HCT116 (cell line): Measurements from ENCODE around the gene PDHB. TPM values are rescaled to one million over a fixed set of nuclear protein-coding genes. Genes with fewer than 3 reads are reported as not detected.

ENCODE experiments used
- ATAC-seq: fragments of 200-7000 bp; cut with Tn5 transposase; 2 replicates; pipeline ENCODE4 v1.9.1; 2020; ENCODE audit warnings: mild to moderate bottlenecking, moderate library complexity
- BruUV-seq: library from RNA; stranded (reverse); fragments of 400-500 nt; replicated peaks from 2 replicates; lab custom pipeline; 2021; lab: Mats Ljungman, UMichigan
- CTCF ChIA-PET: fragments of 300-600 bp; sonication (Branson Sonifier 250); formaldehyde crosslinking; loops from one replicate; lab custom pipeline; 2021; ENCODE audit warnings: antibody characterized with exemption; lab: Charles Lee
- POLR2A ChIA-PET: fragments of 300-600, 350-600 bp; sonication (Branson Sonifier 250); formaldehyde crosslinking; loops from one replicate; lab custom pipeline; 2021; ENCODE audit warnings: antibody characterized with exemption; lab: Charles Lee
- RAD21 ChIA-PET, 2 experiments: fragments of 300-600 bp; sonication (Branson Sonifier 250); formaldehyde crosslinking; loops; one replicate each; lab custom pipeline; 2023; ENCODE audit warnings: low total read pairs in 2 of 2; ENCODE audit not compliant: uncharacterized antibody in 2 of 2, unreplicated experiment in 2 of 2, low non-redundant PET in 1 of 2; lab: Charles Lee
- DNase-seq: peaks from one replicate; pipeline ENCODE4 v3.0.0-alpha.2; 2010; ENCODE audit warnings: low read depth, low spot score
- H2AFZ ChIP-seq: fragments of 200-600 bp; shearing (Covaris generic), sonication (generic); 2 replicates; pipeline ENCODE4 v1.6.1; 2017; ENCODE audit warnings: low read depth, mixed run types, mixed read lengths, antibody characterized with exemption, low read length; ENCODE audit not compliant: poor library complexity, severe bottlenecking
- H3K27ac ChIP-seq: 2 replicates; pipeline ENCODE4 v1.5.1; 2012; ENCODE audit warnings: low read depth, low read length
- H3K27me3 ChIP-seq: fragments of 200-600 bp; sonication (generic); 2 replicates; pipeline ENCODE4 v1.6.1; 2016; ENCODE audit warnings: mixed run types, low read length, mixed read lengths; ENCODE audit not compliant: insufficient read depth
- H3K36me3 ChIP-seq, 2 experiments: fragments of 200-500 bp in 1 of 2; fragments of 200-600 bp in 1 of 2; sonication (Bioruptor generic) in 1 of 2; sonication (generic) in 1 of 2; 2 replicates each; pipeline versions ENCODE4 v1.5.1 to v1.6.1; 2014 to 2016; ENCODE audit warnings: low read length in 2 of 2, inconsistent platforms in 1 of 2, mixed read lengths in 1 of 2, mixed run types in 1 of 2; ENCODE audit not compliant: insufficient read depth in 2 of 2, control insufficient read depth in 1 of 2
- H3K4me1 ChIP-seq, 2 experiments: fragments of 200-600 bp in 1 of 2; sonication (generic) in 1 of 2; 2 replicates each; pipeline versions ENCODE4 v1.5.1 to v1.6.1; 2012 to 2017; ENCODE audit warnings: low read length in 2 of 2, inconsistent platforms in 1 of 2, mild to moderate bottlenecking in 1 of 2, mixed read lengths in 1 of 2, mixed run types in 1 of 2, moderate library complexity in 1 of 2; ENCODE audit not compliant: insufficient read depth in 2 of 2, control insufficient read depth in 1 of 2
- H3K4me2 ChIP-seq: fragments of 200-600 bp; sonication (generic); 2 replicates; pipeline ENCODE4 v1.6.1; 2017; ENCODE audit warnings: mixed run types, low read length, mixed read lengths
- H3K4me3 ChIP-seq, 2 experiments: fragments of 200-600 bp in 1 of 2; sonication (generic) in 1 of 2; replicated peaks in 1 of 2; 2 replicates each; pipeline ENCODE4 v1.5.1; 2011 to 2016; ENCODE audit warnings: low read length in 2 of 2, control low read depth in 1 of 2, low read depth in 1 of 2, mild to moderate bottlenecking in 1 of 2, mixed read lengths in 1 of 2, mixed run types in 1 of 2
- H3K79me2 ChIP-seq: fragments of 200-600 bp; sonication (generic); 2 replicates; pipeline ENCODE4 v1.6.1; 2017; ENCODE audit warnings: mild to moderate bottlenecking, mixed run types, low read length, moderate library complexity, mixed read lengths; ENCODE audit not compliant: insufficient read depth
- H3K9ac ChIP-seq: fragments of 200-600 bp; sonication (generic); 2 replicates; pipeline ENCODE4 v1.6.1; 2016; ENCODE audit warnings: low read length, mixed read lengths
- H3K9me2 ChIP-seq: fragments of 200-600 bp; sonication (generic), shearing (Covaris generic); 2 replicates; pipeline ENCODE4 v1.6.1; 2017; ENCODE audit warnings: mixed run types, mild to moderate bottlenecking, moderate library complexity; ENCODE audit not compliant: insufficient read depth
- H3K9me3 ChIP-seq, 2 experiments: fragments of 200-500 bp in 1 of 2; fragments of 200-600 bp in 1 of 2; sonication (Bioruptor generic) in 1 of 2; sonication (generic) in 1 of 2; 2 replicates each; pipeline ENCODE4 v1.6.1; 2014 to 2017; ENCODE audit warnings: low read length in 2 of 2, mixed read lengths in 2 of 2, inconsistent platforms in 1 of 2, low read depth in 1 of 2, mild to moderate bottlenecking in 1 of 2, mixed run types in 1 of 2, moderate library complexity in 1 of 2; ENCODE audit not compliant: control insufficient read depth in 1 of 2, insufficient read depth in 1 of 2
- H4K20me1 ChIP-seq: fragments of 200-600 bp; sonication (generic), shearing (Covaris generic); 2 replicates; pipeline ENCODE4 v1.6.1; 2017; ENCODE audit warnings: mixed run types, mild to moderate bottlenecking, moderate library complexity; ENCODE audit not compliant: insufficient read depth
- CBX3 ChIP-seq: IDR thresholded peaks from 2 replicates; pipeline ENCODE4 v1.6.1; 2012; ENCODE audit warnings: low read depth
- CEBPB ChIP-seq: IDR thresholded peaks from 2 replicates; pipeline ENCODE4 v1.6.1; 2012; ENCODE audit warnings: low read depth
- POLR2A ChIP-seq: IDR thresholded peaks from 2 replicates; pipeline ENCODE4 v1.7.0; 2011; ENCODE audit warnings: borderline replicate concordance; ENCODE audit not compliant: insufficient read depth, insufficient read length; ENCODE audit errors: extremely low read depth
- RAD21 ChIP-seq: IDR thresholded peaks from 2 replicates; pipeline ENCODE4 v1.6.1; 2012; ENCODE audit warnings: low read depth, mild to moderate bottlenecking
- SP1 ChIP-seq: IDR thresholded peaks from 2 replicates; pipeline ENCODE4 v1.6.1; 2012; ENCODE audit warnings: low read depth
- YY1 ChIP-seq: IDR thresholded peaks from 2 replicates; pipeline ENCODE4 v1.6.1; 2011; ENCODE audit warnings: low read length, low read depth, moderate library complexity, mild to moderate bottlenecking; ENCODE audit not compliant: insufficient replicate concordance; ENCODE audit errors: extremely low read depth
- ZFX ChIP-seq: fragments of 450-650 bp; IDR thresholded peaks from 2 replicates; pipeline ENCODE4 v1.6.1; 2017
- intact Hi-C: fragments of 100-400 bp; cut with micrococcal nuclease; formaldehyde crosslinking; loops from 2 replicates; pipeline ENCODE4 v1.10.0; 2022
- total RNA-seq: library from RNA; stranded (reverse); gene quantifications from one replicate; pipeline ENCODE4 v1.2.1, GENCODE V29; 2021; ENCODE audit not compliant: unreplicated experiment
- TF ChIP-seq, protein P1 (sequence below): IDR thresholded peaks from 2 replicates; pipeline ENCODE4 v1.6.1; 2012; ENCODE audit warnings: low read depth
- TF ChIP-seq, protein P2 (sequence below), 3 experiments: fragments of 200-600 bp in 1 of 3; sonication (generic) in 1 of 3; IDR thresholded peaks in 2 of 3; conservative IDR thresholded peaks in 1 of 3; 2 replicates each; pipeline ENCODE4 v1.5.1; 2012 to 2017; ENCODE audit warnings: low read depth in 2 of 3, low read length in 2 of 3, antibody characterized with exemption in 1 of 3, borderline replicate concordance in 1 of 3, control low read depth in 1 of 3, mild to moderate bottlenecking in 1 of 3, mixed read lengths in 1 of 3, mixed run types in 1 of 3, moderate library complexity in 1 of 3; ENCODE audit not compliant: insufficient read depth in 1 of 3
- TF ChIP-seq, protein P3 (sequence below): IDR thresholded peaks from 2 replicates; pipeline ENCODE4 v1.6.1; 2012

Gene PDHB
- total RNA-seq, 1 experiment from 2014 or later = 60.2 TPM

DNA sequence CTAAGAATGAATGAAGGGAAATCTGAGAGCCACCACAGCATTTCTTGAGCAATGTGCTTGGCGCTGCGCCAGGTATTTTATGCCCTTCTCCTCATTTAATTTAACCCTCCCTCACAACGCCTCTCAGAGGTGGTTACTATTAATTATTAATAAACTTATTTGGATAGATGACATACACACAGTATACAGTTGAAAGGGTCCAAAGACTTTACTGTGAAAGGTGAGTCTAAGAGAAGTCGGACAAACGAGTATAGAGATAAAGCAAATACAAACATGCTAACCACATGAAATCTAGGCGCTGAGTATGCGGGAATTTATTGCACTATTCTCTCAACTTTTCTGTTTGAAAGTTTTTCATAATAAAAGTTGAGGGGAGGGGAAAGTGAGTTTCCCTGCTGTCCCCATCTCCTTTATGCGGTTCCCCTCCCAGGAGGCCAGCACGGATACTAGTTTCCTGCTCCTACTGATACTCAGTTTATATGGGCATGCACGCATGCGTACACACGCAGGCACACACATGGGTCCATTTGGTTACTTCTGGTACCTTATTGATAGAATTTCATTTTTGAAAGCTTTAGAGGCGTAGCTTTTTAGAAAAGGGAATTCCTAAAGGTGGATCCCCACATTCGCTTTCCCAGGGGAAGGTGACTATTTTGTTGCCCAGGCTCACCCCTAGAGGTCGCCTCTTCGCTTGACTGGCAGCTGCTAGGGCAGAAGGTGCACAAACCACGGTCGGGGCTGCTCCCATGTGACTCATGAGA, 29.7 kb upstream of the PDHB start:
- BruUV-seq = no TSS peak
- Histone ChIP-seq H3K9me3 (no peaks in the 10 kb centered on the region), H3K4me1 (peaks cover 0 to 12% of the 10 kb centered on the region in 2 experiments; a peak in 3 of 4 replicates), H3K36me3 (no peaks in the 10 kb centered on the region), H3K27me3 (no peaks in the 10 kb centered on the region), H3K4me2 (peak overlapping the region; percentile 59), H3K4me3 (no peak overlapping the region), H3K27ac (no peak overlapping the region), H3K9ac (no peak overlapping the region), H2AFZ (peak overlapping the region; percentile 100), H4K20me1 (no peaks in the 10 kb centered on the region), H3K9me2 (no peaks in the 10 kb centered on the region), H3K79me2 (no peaks in the 10 kb centered on the region)
- intact Hi-C loops = loop anchor here (1.0 kb wide), 1 partner anchor 69 kb away; no protein-coding TSS in a partner anchor
- CTCF ChIA-PET = interaction anchor here (1.0 to 1.3 kb wide), 8 partner anchors 9 to 106 kb away, joined by 3 to 6 read pairs (median 4); no protein-coding TSS in a partner anchor
- DNase-seq (peak; percentile 76), ATAC-seq (peak; percentile 99)
- RAD21 ChIA-PET = interaction anchor here in 1 of 2 experiments (0.5 kb wide), 1 partner anchor 276 kb away, joined by 3 read pairs; no protein-coding TSS in a partner anchor
- POLR2A ChIA-PET = no interaction called here
- TF ChIP-seq YY1 = peak; percentile 21
- TF ChIP-seq, protein P1, sequence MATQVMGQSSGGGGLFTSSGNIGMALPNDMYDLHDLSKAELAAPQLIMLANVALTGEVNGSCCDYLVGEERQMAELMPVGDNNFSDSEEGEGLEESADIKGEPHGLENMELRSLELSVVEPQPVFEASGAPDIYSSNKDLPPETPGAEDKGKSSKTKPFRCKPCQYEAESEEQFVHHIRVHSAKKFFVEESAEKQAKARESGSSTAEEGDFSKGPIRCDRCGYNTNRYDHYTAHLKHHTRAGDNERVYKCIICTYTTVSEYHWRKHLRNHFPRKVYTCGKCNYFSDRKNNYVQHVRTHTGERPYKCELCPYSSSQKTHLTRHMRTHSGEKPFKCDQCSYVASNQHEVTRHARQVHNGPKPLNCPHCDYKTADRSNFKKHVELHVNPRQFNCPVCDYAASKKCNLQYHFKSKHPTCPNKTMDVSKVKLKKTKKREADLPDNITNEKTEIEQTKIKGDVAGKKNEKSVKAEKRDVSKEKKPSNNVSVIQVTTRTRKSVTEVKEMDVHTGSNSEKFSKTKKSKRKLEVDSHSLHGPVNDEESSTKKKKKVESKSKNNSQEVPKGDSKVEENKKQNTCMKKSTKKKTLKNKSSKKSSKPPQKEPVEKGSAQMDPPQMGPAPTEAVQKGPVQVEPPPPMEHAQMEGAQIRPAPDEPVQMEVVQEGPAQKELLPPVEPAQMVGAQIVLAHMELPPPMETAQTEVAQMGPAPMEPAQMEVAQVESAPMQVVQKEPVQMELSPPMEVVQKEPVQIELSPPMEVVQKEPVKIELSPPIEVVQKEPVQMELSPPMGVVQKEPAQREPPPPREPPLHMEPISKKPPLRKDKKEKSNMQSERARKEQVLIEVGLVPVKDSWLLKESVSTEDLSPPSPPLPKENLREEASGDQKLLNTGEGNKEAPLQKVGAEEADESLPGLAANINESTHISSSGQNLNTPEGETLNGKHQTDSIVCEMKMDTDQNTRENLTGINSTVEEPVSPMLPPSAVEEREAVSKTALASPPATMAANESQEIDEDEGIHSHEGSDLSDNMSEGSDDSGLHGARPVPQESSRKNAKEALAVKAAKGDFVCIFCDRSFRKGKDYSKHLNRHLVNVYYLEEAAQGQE = no peak
- TF ChIP-seq, protein P2, sequence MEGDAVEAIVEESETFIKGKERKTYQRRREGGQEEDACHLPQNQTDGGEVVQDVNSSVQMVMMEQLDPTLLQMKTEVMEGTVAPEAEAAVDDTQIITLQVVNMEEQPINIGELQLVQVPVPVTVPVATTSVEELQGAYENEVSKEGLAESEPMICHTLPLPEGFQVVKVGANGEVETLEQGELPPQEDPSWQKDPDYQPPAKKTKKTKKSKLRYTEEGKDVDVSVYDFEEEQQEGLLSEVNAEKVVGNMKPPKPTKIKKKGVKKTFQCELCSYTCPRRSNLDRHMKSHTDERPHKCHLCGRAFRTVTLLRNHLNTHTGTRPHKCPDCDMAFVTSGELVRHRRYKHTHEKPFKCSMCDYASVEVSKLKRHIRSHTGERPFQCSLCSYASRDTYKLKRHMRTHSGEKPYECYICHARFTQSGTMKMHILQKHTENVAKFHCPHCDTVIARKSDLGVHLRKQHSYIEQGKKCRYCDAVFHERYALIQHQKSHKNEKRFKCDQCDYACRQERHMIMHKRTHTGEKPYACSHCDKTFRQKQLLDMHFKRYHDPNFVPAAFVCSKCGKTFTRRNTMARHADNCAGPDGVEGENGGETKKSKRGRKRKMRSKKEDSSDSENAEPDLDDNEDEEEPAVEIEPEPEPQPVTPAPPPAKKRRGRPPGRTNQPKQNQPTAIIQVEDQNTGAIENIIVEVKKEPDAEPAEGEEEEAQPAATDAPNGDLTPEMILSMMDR (IDR thresholded peaks at IDR 0.05 in 2 of 3, conservative IDR thresholded peaks at IDR 0.05 in 1 of 3; ENCODE audit: borderline replicate concordance in 1 of 3, insufficient read depth in 1 of 3, low read depth in 2 of 3, low read length in 2 of 3) = peak; percentile 89 to 96 (median 91); a peak in 5 of 6 replicates
- TF ChIP-seq, protein P3, sequence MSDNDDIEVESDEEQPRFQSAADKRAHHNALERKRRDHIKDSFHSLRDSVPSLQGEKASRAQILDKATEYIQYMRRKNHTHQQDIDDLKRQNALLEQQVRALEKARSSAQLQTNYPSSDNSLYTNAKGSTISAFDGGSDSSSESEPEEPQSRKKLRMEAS = peak; percentile 81
- TF ChIP-seq ZFX = no peak
- peak; percentile 23 for TF ChIP-seq POLR2A
- TF ChIP-seq CEBPB = no peak
- peak; percentile 89 for TF ChIP-seq RAD21
- TF ChIP-seq CBX3 = 0 out of 2 replicates have a peak, but pooled peaks have one; percentile 51
- 0 out of 2 replicates have a peak, but pooled peaks have one; percentile 22 for TF ChIP-seq SP1
